ENCODE results near the gene RFC2.

DNA sequence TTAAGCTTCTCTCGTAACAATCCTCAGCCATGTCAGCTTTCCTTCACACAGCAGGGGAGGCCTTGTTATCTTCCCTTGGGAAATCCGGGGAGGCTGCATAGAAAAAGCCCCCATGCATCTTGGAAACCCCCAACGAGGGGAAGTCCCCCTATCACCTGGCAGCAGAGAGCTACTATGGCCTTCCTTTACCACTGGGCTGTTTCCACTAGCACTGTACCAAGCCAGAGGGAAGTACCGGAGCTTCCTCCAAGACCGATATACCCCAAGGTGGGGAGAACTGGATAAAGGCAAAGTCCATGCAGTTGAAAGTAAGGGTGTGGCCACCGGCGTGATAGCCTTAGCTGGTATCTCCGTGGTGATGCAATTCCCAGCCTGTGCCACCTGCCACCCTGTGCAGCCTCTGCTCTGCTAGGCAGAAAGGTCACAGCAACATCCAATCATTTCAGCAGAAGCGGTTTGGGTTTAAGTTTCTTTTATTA is 30.6 kb upstream of the RFC2 start:
- no peak for TF ChIP-seq POLR2A (IDR thresholded peaks at IDR 0.05)
- TF ChIP-seq, protein P1, sequence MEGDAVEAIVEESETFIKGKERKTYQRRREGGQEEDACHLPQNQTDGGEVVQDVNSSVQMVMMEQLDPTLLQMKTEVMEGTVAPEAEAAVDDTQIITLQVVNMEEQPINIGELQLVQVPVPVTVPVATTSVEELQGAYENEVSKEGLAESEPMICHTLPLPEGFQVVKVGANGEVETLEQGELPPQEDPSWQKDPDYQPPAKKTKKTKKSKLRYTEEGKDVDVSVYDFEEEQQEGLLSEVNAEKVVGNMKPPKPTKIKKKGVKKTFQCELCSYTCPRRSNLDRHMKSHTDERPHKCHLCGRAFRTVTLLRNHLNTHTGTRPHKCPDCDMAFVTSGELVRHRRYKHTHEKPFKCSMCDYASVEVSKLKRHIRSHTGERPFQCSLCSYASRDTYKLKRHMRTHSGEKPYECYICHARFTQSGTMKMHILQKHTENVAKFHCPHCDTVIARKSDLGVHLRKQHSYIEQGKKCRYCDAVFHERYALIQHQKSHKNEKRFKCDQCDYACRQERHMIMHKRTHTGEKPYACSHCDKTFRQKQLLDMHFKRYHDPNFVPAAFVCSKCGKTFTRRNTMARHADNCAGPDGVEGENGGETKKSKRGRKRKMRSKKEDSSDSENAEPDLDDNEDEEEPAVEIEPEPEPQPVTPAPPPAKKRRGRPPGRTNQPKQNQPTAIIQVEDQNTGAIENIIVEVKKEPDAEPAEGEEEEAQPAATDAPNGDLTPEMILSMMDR (IDR thresholded peaks at IDR 0.05): no peak

All from vagina (tissue), 2 donors.